Inferior parietal cortex (tissue), 1 donor: ENCODE data around the gene UNC93B1.
"Not testable (repeated sequence)": the region's sequence is repeated elsewhere in the genome, so short reads cannot be mapped to it uniquely, and the experiment has no call there.

Experiments used
- DNase-seq: peaks from one replicate; pipeline ENCODE4 v3.0.0-alpha.2; 2016; ENCODE audit errors: extremely low spot score

Gene UNC93B1

GRCh38 chr11:68009391-68010089 lies 5.6 kb upstream of the UNC93B1 start:
- no peak for DNase-seq

GRCh38 chr11:68008381-68009337 lies 4.8 kb upstream of the UNC93B1 start:
- no peak for DNase-seq

GRCh38 chr11:68007498-68008380 lies 3.8 kb upstream of the UNC93B1 start:
- no peak for DNase-seq

GRCh38 chr11:68006606-68007166 lies 2.8 kb upstream of the UNC93B1 start:
- DNase-seq: no peak

GRCh38 chr11:68004551-68005335 lies 846 bp upstream of the UNC93B1 start:
- no peak for DNase-seq

- DNase-seq: no peak
Measured at GRCh38 chr11:68002938-68003845, 705 bp downstream of the UNC93B1 start.

- DNase-seq: no peak
Measured at GRCh38 chr11:68002575-68002937, 1.3 kb downstream of the UNC93B1 start.

GRCh38 chr11:67999704-68000103 lies 4.2 kb downstream of the UNC93B1 start:
- DNase-seq: no peak

GRCh38 chr11:67999201-67999629 lies 4.7 kb downstream of the UNC93B1 start:
- no peak for DNase-seq

- DNase-seq: no peak
Measured at GRCh38 chr11:67998150-67999045, 5.5 kb downstream of the UNC93B1 start.

GRCh38 chr11:67997475-67997921 lies 6.4 kb downstream of the UNC93B1 start:
- DNase-seq: no peak

GRCh38 chr11:67996622-67997474 lies 7.0 kb downstream of the UNC93B1 start:
- no peak for DNase-seq

- DNase-seq: no peak
Measured at GRCh38 chr11:67996051-67996450, 7.8 kb downstream of the UNC93B1 start.

- DNase-seq: not testable (repeated sequence)
Measured at GRCh38 chr11:67995579-67995978, 8.3 kb downstream of the UNC93B1 start.

- not testable (repeated sequence) for DNase-seq
Measured at GRCh38 chr11:67995129-67995528, 8.8 kb downstream of the UNC93B1 start.

- not testable (repeated sequence) for DNase-seq
Measured at GRCh38 chr11:67994387-67994786, 9.5 kb downstream of the UNC93B1 start.

- not testable (repeated sequence) for DNase-seq
Measured at GRCh38 chr11:67993821-67994220, 10.1 kb downstream of the UNC93B1 start.
